HUES64 (cell line): ENCODE measurements around the gene TMEM250.

Experiments
- H3K27ac ChIP-seq: 2 replicates; pipeline ENCODE4 v1.7.0; 2013; ENCODE audit warnings: low read depth, low read length, inconsistent platforms
- H3K27me3 ChIP-seq: 2 replicates; pipeline ENCODE4 v1.6.1; 2013; ENCODE audit warnings: mild to moderate bottlenecking, low read length; ENCODE audit not compliant: insufficient read depth
- H3K36me3 ChIP-seq: 2 replicates; pipeline ENCODE4 v1.6.1; 2013; ENCODE audit warnings: mild to moderate bottlenecking, low read length; ENCODE audit not compliant: insufficient read depth
- H3K4me1 ChIP-seq: 2 replicates; pipeline ENCODE4 v1.6.1; 2013; ENCODE audit warnings: mild to moderate bottlenecking, low read length, moderate library complexity; ENCODE audit not compliant: insufficient read depth
- H3K4me3 ChIP-seq: 2 replicates; pipeline ENCODE4 v1.5.1; 2013; ENCODE audit warnings: mild to moderate bottlenecking, low read length, moderate library complexity
- H3K9ac ChIP-seq: 2 replicates; pipeline ENCODE4 v1.6.1; 2013; ENCODE audit warnings: mild to moderate bottlenecking, low read depth, low read length
- H3K9me3 ChIP-seq: 2 replicates; pipeline ENCODE4 v1.6.1; 2013; ENCODE audit warnings: low read depth, low read length; ENCODE audit not compliant: insufficient read depth
- WGBS: fragments of 150-250, 120-280 bp; methylation state at CpG from one replicate; pipeline ENCODE4 v1.1.7; 2013; ENCODE audit warnings: missing lambda C conversion rate; 5-methylcytosine and 5-hydroxymethylcytosine counted together

The TMEM250 gene

GRCh38 chr9:136098210-136098609, 20.5 kb downstream of the TMEM250 start:
- Histone ChIP-seq H3K36me3 (no peaks in the 10 kb centered on the region), H3K27ac (no peak overlapping the region), H3K4me1 (peaks cover 20% of the 10 kb centered on the region), H3K9ac (no peak overlapping the region), H3K4me3 (no peak overlapping the region), H3K9me3 (no peaks in the 10 kb centered on the region), H3K27me3 (peaks cover 23% of the 10 kb centered on the region)
- 93% methylated on average over 11 of the region's 11 CpGs for whole genome bisulfite sequencing

GRCh38 chr9:136096505-136097001, 22.1 kb downstream of the TMEM250 start:
- H3K27me3 ChIP-seq, result peaks cover 23% of the 10 kb centered on the region
- no peaks in the 10 kb centered on the region for H3K9me3 ChIP-seq
- H3K27ac ChIP-seq, result no peak overlapping the region
- no peak overlapping the region for H3K9ac ChIP-seq
- no peaks in the 10 kb centered on the region for H3K36me3 ChIP-seq
- WGBS, result 78% methylated on average over 2 of the region's 5 CpGs
- no peak overlapping the region for H3K4me3 ChIP-seq
- H3K4me1 ChIP-seq, result peaks cover 22% of the 10 kb centered on the region

- no peak within 1 kb of the TSS for H3K27ac ChIP-seq
- H3K4me1 ChIP-seq, result peaks cover 26% of the 10 kb centered on the region
- no peaks in the 10 kb centered on the region for H3K9me3 ChIP-seq
- H3K9ac ChIP-seq, result peak within 1 kb of the TSS; percentile 55
- peaks cover 23% of the 10 kb centered on the region for H3K27me3 ChIP-seq
- H3K4me3 ChIP-seq, result peak within 1 kb of the TSS; percentile 63
- WGBS, result 3% methylated on average over 143 of the region's 143 CpGs
- no peaks in the 10 kb centered on the region for H3K36me3 ChIP-seq
These were observed 23.3 kb downstream of the TMEM250 start, which contains the start of gene NACC2 for GRCh38 chr9:136095070-136096058. Gene NACC2, minus strand, starts transcription at chr9:136095289. Its CDS starts 44,768 bp downstream, at chr9:136050521.

- Histone ChIP-seq H3K4me1 (peaks cover 25% of the 10 kb centered on the region), H3K9me3 (no peaks in the 10 kb centered on the region), H3K9ac (peak overlapping the region; percentile 55), H3K4me3 (peak overlapping the region; percentile 63), H3K36me3 (no peaks in the 10 kb centered on the region), H3K27me3 (peaks cover 23% of the 10 kb centered on the region), H3K27ac (no peak overlapping the region)
- WGBS, result 5% methylated on average over 74 of the region's 74 CpGs
These were observed 24.4 kb downstream of the TMEM250 start for GRCh38 chr9:136093995-136094881.

DNA sequence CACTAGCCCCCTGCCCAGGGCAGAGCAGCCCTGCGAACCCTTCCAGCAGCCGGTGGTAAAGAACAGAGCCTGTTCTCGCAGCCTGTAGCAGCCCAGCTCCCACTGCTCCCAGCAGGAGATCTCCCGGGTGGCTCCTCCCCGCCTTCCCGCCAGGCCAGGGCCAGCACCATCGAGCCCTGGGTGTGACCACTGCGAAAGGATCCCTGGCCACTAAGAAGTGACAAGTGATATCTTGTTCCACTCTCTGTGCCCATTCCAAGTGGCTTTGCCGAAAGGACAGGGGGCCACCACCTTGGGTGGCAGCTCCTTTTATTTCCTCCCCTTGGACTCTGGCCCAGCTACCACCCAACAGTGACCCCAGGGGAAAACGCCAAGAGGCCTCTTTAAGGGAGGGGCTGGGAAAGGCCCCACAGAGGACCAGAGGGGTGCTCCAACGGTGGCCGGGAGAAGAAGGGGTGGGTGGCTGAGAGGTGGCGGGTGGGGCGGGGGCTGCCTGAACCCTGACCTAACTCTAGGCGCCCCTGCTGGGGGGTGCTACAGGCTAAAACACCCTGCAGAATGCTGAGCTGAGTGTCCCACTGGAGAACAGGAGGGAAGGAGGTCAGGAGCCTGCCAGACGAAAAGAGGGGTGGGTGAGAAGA, 25.2 kb downstream of the TMEM250 start:
- H3K4me3 ChIP-seq, result peak overlapping the region; percentile 63

GRCh38 chr9:136092741-136093140, 25.9 kb downstream of the TMEM250 start:
- peaks cover 23% of the 10 kb centered on the region for H3K27me3 ChIP-seq
- H3K27ac ChIP-seq, result no peak overlapping the region; the same call in 1 of the 2 replicates
- no peak overlapping the region for H3K9ac ChIP-seq
- H3K4me1 ChIP-seq, result peaks cover 21% of the 10 kb centered on the region
- no peaks in the 10 kb centered on the region for H3K9me3 ChIP-seq
- H3K4me3 ChIP-seq, result no peak overlapping the region
- no peaks in the 10 kb centered on the region for H3K36me3 ChIP-seq
- WGBS, result 88% methylated on average over 9 of the region's 9 CpGs

More for the DNA sequence above, 25.2 kb downstream of the TMEM250 start:
- WGBS, result 46% methylated on average over 16 of the region's 16 CpGs
- no peaks in the 10 kb centered on the region for H3K36me3 ChIP-seq
- peaks cover 21% of the 10 kb centered on the region for H3K4me1 ChIP-seq
- peak overlapping the region; percentile 55; the same call in 1 of the 2 replicates for H3K9ac ChIP-seq
- H3K27me3 ChIP-seq, result peaks cover 23% of the 10 kb centered on the region
- no peaks in the 10 kb centered on the region for H3K9me3 ChIP-seq
- H3K27ac ChIP-seq, result no peak overlapping the region

- peak overlapping the region; percentile 25; the same call in 1 of the 2 replicates for H3K27ac ChIP-seq
- 85% methylated on average over 10 of the region's 10 CpGs for WGBS
These were observed 26.4 kb downstream of the TMEM250 start for GRCh38 chr9:136092353-136092650.

DNA sequence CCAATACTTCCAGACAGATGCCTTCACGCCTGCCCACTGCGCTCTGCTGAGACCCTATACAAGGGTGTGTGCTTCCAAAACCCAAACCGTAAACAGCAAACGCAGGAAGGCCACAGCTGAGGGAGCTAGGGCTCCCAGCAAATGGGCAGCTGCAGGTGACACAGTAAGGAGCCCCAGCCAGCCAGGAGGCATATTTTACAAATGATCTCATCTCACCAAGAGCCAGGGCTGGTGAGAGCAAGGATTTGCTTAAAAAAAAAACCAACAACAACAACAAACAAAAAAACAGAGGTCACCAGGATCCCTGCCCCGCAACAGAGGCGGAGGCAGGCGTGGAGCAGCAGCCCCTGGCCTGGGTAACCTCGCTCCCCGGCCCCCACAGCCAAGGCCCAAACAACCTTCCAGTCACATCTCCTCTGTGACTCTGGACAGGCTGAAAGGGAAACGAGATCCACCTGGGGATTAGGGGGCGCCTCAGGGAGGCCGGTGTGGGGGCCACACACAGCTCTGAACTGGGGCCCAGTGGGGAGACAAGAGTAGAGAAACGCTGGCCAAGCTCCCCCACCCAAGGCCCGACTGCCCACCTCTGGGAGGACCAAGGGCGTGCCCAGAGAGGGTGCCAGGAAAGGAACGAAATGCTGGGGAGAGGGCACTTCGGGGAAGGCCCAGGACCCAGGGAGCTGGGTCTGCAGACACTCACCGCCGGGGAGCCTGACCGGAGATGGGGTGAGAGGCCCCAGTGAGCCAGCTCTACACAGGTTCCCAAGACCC, 26.9 kb downstream of the TMEM250 start:
- peaks cover 21% of the 10 kb centered on the region for H3K4me1 ChIP-seq
- 85% methylated on average over 20 of the region's 20 CpGs for WGBS
- H3K36me3 ChIP-seq, result no peaks in the 10 kb centered on the region
- H3K27me3 ChIP-seq, result peaks cover 23% of the 10 kb centered on the region
- 0 out of 2 replicates have a peak overlapping the region, but pooled peaks have one; percentile 30 for H3K9ac ChIP-seq
- H3K27ac ChIP-seq, result peak overlapping the region; percentile 68
- H3K4me3 ChIP-seq, result no peak overlapping the region
- H3K9me3 ChIP-seq, result no peaks in the 10 kb centered on the region

More at GRCh38 chr9:136092353-136092650, 26.4 kb downstream of the TMEM250 start:
- peaks cover 23% of the 10 kb centered on the region for H3K27me3 ChIP-seq
- no peak overlapping the region for H3K9ac ChIP-seq
- H3K4me3 ChIP-seq, result no peak overlapping the region
- H3K36me3 ChIP-seq, result no peaks in the 10 kb centered on the region
- no peaks in the 10 kb centered on the region for H3K9me3 ChIP-seq
- H3K4me1 ChIP-seq, result peaks cover 21% of the 10 kb centered on the region

- no peaks in the 10 kb centered on the region for H3K9me3 ChIP-seq
- H3K27ac ChIP-seq, result peak overlapping the region; percentile 68
- peak overlapping the region; percentile 30; the same call in 1 of the 2 replicates for H3K9ac ChIP-seq
- H3K36me3 ChIP-seq, result no peaks in the 10 kb centered on the region
- peaks cover 19% of the 10 kb centered on the region for H3K27me3 ChIP-seq
- WGBS, result 83% methylated on average over 22 of the region's 22 CpGs
- H3K4me1 ChIP-seq, result peaks cover 21% of the 10 kb centered on the region
- no peak overlapping the region for H3K4me3 ChIP-seq
These were observed 27.7 kb downstream of the TMEM250 start for GRCh38 chr9:136090768-136091581.
